ENCODE data around the gene PPP3CA.
A peak's percentile ranks its signal among the peaks of the same experiment; 100 is the strongest.

The PPP3CA gene

GRCh38 chr4:101347557-101348366, 436 bp upstream of the PPP3CA start:
- H3K27me3 ChIP-seq (ENCODE audit: insufficient read depth, low read depth): no peaks in the 10 kb centered on the region
- H3K4me1 ChIP-seq (ENCODE audit: low read depth, poor library complexity, severe bottlenecking): peaks cover 37% of the 10 kb centered on the region
- peak overlapping the region; percentile 74 for H3K27ac ChIP-seq
- H3K9ac ChIP-seq: peak overlapping the region; percentile 75; the same call in 1 of the 2 replicates
- peak overlapping the region; percentile 94 for H2AFZ ChIP-seq (ENCODE audit: low read depth)
- peak overlapping the region; percentile 75; the same call in 1 of the 2 replicates for H3K4me2 ChIP-seq
- H3K4me3 ChIP-seq (IDR thresholded peaks at IDR 0.05; ENCODE audit: insufficient read depth, low read depth, low read length): peak overlapping the region; percentile 31
- H4K20me1 ChIP-seq (ENCODE audit: insufficient read depth): peaks cover 5% of the 10 kb centered on the region; the same call in 1 of the 2 replicates
- H3K79me2 ChIP-seq (ENCODE audit: insufficient read depth, low read depth): peaks cover 24% of the 10 kb centered on the region
- no peak for TF ChIP-seq CTCF (conservative IDR thresholded peaks at IDR 0.05; ENCODE audit: low read depth, low read length)
- H3K36me3 ChIP-seq (ENCODE audit: insufficient read depth): no peaks in the 10 kb centered on the region

DNA sequence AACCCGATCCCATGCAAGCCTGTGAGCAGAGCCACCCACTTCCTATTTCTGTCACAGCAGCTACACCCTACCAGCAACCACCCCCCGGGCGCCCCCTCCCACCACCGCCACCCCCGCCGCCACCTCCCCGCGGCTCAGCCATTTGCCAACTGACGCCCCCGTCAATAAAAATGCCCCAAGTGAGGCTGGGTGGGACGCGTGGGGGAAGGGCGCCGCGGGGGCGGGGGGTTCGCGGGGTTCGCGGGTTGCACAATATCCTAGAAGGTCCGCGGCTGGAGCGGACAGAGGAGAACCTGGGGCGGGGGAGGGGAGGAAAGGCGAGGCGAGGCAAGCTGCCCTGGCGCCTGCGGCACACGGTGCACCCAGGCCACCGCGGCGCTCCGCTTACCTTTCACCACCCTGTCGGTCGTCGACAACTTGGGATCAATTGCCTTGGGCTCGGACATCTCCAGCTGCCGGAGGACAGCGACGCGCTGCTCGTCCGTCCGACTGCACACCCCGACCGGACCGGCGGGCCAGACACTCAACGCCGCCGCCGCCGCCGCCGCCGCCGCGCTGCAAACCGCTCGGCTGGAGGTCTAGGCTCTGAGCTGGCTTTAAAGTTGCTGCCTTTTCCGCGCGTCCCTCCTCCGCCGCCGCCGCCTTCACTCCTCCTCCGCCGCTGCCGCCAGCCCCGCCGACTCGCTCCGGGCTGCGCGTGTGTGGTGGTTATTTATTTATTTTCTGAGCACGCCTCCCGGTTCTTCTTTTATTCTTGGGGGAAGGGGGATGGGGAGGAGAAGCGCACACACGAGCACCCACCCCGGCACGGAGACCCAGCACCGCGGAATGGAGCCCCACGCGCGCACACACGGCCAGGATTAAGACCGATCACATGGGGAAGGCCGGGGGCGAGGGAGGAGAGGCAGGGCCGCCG, 717 bp downstream of the PPP3CA start:
- peak overlapping the region; percentile 75 for H3K9ac ChIP-seq
- peak overlapping the region; percentile 85 for H2AFZ ChIP-seq (ENCODE audit: low read depth)
- H3K4me1 ChIP-seq (ENCODE audit: low read depth, poor library complexity, severe bottlenecking): peaks cover 49% of the 10 kb centered on the region
- H3K4me2 ChIP-seq: no peak overlapping the region; the same call in 1 of the 2 replicates
- H3K4me3 ChIP-seq (IDR thresholded peaks at IDR 0.05; ENCODE audit: insufficient read depth, low read depth, low read length): peak overlapping the region; percentile 6
- H3K36me3 ChIP-seq (ENCODE audit: insufficient read depth): no peaks in the 10 kb centered on the region
- peaks cover 35% of the 10 kb centered on the region for H3K79me2 ChIP-seq (ENCODE audit: insufficient read depth, low read depth)
- H3K27ac ChIP-seq: peak overlapping the region; percentile 74
- H3K27me3 ChIP-seq (ENCODE audit: insufficient read depth, low read depth): no peaks in the 10 kb centered on the region
- peaks cover 7% of the 10 kb centered on the region; the same call in 1 of the 2 replicates for H4K20me1 ChIP-seq (ENCODE audit: insufficient read depth)
- TF ChIP-seq CTCF (conservative IDR thresholded peaks at IDR 0.05; ENCODE audit: low read depth, low read length): no peak

DNA sequence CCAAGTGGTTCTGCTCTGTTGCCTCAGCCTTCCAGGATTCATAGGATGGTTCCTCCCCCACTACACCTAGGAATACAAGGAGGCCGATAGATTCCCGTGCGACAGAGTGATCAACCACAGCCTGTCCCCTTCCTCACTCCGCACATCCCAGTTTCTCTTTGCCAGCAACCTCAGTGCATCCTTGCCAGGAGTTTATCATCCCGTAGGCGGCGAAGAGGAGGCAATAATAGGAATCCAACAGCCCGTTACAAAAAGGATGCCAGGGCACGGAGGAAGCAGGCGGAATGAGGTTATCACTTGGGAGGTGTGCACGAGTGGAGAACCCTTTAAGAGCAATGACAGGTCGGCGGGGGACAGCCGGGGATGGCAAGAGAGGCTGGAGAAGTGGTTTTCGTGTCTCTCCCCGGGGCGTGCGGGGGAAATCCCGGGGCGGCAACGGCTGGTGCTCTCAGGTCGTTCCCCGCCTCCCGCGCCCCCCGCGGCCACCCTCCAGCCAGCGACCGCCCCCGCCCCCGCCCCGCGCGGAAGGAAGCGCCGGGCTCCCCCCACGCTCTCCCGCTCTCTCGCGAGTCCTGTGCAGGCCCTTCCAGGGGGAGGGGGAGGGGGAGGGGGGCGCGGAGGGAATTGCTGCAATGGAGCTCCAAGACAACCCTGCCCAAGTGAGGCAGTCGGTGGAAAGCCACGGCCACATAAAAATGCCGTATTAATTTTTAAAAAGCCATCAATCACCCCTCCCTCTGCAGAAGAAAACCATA, 1.6 kb downstream of the PPP3CA start:
- Histone ChIP-seq H3K9ac (peak overlapping the region; percentile 75; the same call in 1 of the 2 replicates), H4K20me1 (ENCODE audit: insufficient read depth) (peaks cover 7% of the 10 kb centered on the region; the same call in 1 of the 2 replicates), H2AFZ (ENCODE audit: low read depth) (no peak overlapping the region), H3K4me1 (ENCODE audit: low read depth, poor library complexity, severe bottlenecking) (peaks cover 53% of the 10 kb centered on the region), H3K27me3 (ENCODE audit: insufficient read depth, low read depth) (no peaks in the 10 kb centered on the region), H3K4me2 (peak overlapping the region; percentile 96), H3K79me2 (ENCODE audit: insufficient read depth, low read depth) (peaks cover 44% of the 10 kb centered on the region), H3K4me3 (IDR thresholded peaks at IDR 0.05; ENCODE audit: insufficient read depth, low read depth, low read length) (no peak overlapping the region), H3K36me3 (ENCODE audit: insufficient read depth) (0 out of 2 replicates have a peak, but pooled peaks cover 3% of the 10 kb centered on the region), H3K27ac (peak overlapping the region; percentile 21; the same call in 1 of the 2 replicates)
- TF ChIP-seq CTCF (conservative IDR thresholded peaks at IDR 0.05; ENCODE audit: low read depth, low read length): no peak

DNA sequence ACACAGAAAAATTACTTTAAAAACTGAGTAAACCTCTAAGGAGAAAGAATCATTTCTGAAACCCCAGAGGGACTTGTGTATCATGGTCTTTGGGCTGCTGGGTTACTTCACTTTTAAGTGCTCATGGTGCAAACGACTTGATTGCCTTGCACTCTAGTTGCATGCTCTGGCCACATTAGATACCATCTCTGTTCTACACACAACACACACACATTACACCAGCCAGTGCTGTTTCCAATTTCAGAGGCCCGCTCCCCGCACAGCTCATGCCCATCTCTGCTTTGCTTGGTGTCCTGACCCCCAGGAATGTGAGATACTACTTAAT, 2.1 kb downstream of the PPP3CA start:
- no peak overlapping the region for H2AFZ ChIP-seq (ENCODE audit: low read depth)
- peaks cover 57% of the 10 kb centered on the region for H3K4me1 ChIP-seq (ENCODE audit: low read depth, poor library complexity, severe bottlenecking)
- H3K9ac ChIP-seq: peak overlapping the region; percentile 33; the same call in 1 of the 2 replicates
- H3K79me2 ChIP-seq (ENCODE audit: insufficient read depth, low read depth): peaks cover 49% of the 10 kb centered on the region
- no peaks in the 10 kb centered on the region for H3K27me3 ChIP-seq (ENCODE audit: insufficient read depth, low read depth)
- H3K4me3 ChIP-seq (IDR thresholded peaks at IDR 0.05; ENCODE audit: insufficient read depth, low read depth, low read length): no peak overlapping the region
- H3K36me3 ChIP-seq (ENCODE audit: insufficient read depth): 0 out of 2 replicates have a peak, but pooled peaks cover 3% of the 10 kb centered on the region
- H3K4me2 ChIP-seq: peak overlapping the region; percentile 96
- H4K20me1 ChIP-seq (ENCODE audit: insufficient read depth): peaks cover 7% of the 10 kb centered on the region; the same call in 1 of the 2 replicates
- no peak for TF ChIP-seq CTCF (conservative IDR thresholded peaks at IDR 0.05; ENCODE audit: low read depth, low read length)
- H3K27ac ChIP-seq: peak overlapping the region; percentile 21; the same call in 1 of the 2 replicates

Measured in KMS-11 (cell line).